HL-60 (cell line): ENCODE measurements around the gene SLAMF7.

Experiments
- CTCF ChIP-seq: IDR thresholded peaks from one replicate; pipeline ENCODE4 v1.5.1; 2011; ENCODE audit warnings: low read length, control low read depth, inconsistent platforms; ENCODE audit not compliant: insufficient read depth
- POLR2AphosphoS5 ChIP-seq: IDR thresholded peaks from 2 replicates; pipeline ENCODE4 v1.6.1; 2012; ENCODE audit warnings: low read depth
- REST ChIP-seq: IDR thresholded peaks from 2 replicates; pipeline ENCODE4 v1.6.1; 2012; ENCODE audit warnings: low read depth; ENCODE audit not compliant: insufficient replicate concordance

GRCh38 chr1:160741092-160741501 is 2.0 kb downstream of the SLAMF7 start:
- TF ChIP-seq REST: no peak
- no peak for TF ChIP-seq CTCF
- no peak for TF ChIP-seq POLR2AphosphoS5
